Hair follicular keratinocyte (primary cell): ENCODE measurements around the gene MET. TPM values are rescaled to one million over a fixed set of nuclear protein-coding genes. Genes with fewer than 3 reads are reported as not detected.

ENCODE experiments used
- total RNA-seq: library from RNA; depleted of rRNA; stranded (reverse); fragments of >200 nt; gene quantifications from 2 replicates; pipeline ENCODE4 v1.2.3, GENCODE V29; 2015

The MET gene
- 76.1 and 104 TPM in 2 replicates for total RNA-seq

GRCh38 chr7:116671681-116672595 lies at the start of gene MET:
Gene MET (plus strand): TSS chr7:116672196. CDS start chr7:116699085, 26,889 bp downstream.

Other genes with a start within 250 kb of the MET start
- 230 and 256 TPM in 2 replicates for gene CAV2, start 172.5 kb upstream of the MET start, total RNA-seq
- 561 and 764 TPM in 2 replicates for gene CAV1, start 147.2 kb upstream of the MET start, total RNA-seq
- gene CAPZA2, start 190.4 kb downstream of the MET start, total RNA-seq = 53.2 and 68.3 TPM in 2 replicates